ENCODE data around the gene SLCO3A1. TPM values are rescaled to one million over a fixed set of nuclear protein-coding genes. Genes with fewer than 3 reads are reported as not detected.

Gene SLCO3A1
- total RNA-seq, 1 experiment from 2014 or later: 10.1 TPM

- Mint-ChIP-seq H3K4me3 (ENCODE audit: unreplicated experiment) (no peak overlapping the region), H3K27me3 (ENCODE audit: insufficient read depth, unreplicated experiment) (no peaks in the 10 kb centered on the region), H3K27ac (ENCODE audit: low read depth, unreplicated experiment) (no peak overlapping the region), H3K36me3 (ENCODE audit: insufficient read depth, unreplicated experiment) (no peaks in the 10 kb centered on the region), H3K4me1 (ENCODE audit: insufficient read depth, unreplicated experiment) (no peaks in the 10 kb centered on the region), H3K9me3 (ENCODE audit: unreplicated experiment) (no peaks in the 10 kb centered on the region)
- no TSS peak for BruUV-seq (replicated peaks)
- ChIA-PET CTCF (interaction anchor here (0.6 kb wide), 1 partner anchor 917 kb away, joined by 3 read pairs; no protein-coding TSS in a partner anchor), POLR2A (no interaction called here)
- intact Hi-C loops (cut with micrococcal nuclease): no loop called here
- no peak for DNase-seq (ENCODE audit: unreplicated experiment)
- TF ChIP-seq, protein P1, sequence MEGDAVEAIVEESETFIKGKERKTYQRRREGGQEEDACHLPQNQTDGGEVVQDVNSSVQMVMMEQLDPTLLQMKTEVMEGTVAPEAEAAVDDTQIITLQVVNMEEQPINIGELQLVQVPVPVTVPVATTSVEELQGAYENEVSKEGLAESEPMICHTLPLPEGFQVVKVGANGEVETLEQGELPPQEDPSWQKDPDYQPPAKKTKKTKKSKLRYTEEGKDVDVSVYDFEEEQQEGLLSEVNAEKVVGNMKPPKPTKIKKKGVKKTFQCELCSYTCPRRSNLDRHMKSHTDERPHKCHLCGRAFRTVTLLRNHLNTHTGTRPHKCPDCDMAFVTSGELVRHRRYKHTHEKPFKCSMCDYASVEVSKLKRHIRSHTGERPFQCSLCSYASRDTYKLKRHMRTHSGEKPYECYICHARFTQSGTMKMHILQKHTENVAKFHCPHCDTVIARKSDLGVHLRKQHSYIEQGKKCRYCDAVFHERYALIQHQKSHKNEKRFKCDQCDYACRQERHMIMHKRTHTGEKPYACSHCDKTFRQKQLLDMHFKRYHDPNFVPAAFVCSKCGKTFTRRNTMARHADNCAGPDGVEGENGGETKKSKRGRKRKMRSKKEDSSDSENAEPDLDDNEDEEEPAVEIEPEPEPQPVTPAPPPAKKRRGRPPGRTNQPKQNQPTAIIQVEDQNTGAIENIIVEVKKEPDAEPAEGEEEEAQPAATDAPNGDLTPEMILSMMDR (IDR thresholded peaks at IDR 0.05; ENCODE audit: unreplicated experiment): no peak
Measured at GRCh38 chr15:92189166-92189565, 335.7 kb downstream of the SLCO3A1 start.

DNA sequence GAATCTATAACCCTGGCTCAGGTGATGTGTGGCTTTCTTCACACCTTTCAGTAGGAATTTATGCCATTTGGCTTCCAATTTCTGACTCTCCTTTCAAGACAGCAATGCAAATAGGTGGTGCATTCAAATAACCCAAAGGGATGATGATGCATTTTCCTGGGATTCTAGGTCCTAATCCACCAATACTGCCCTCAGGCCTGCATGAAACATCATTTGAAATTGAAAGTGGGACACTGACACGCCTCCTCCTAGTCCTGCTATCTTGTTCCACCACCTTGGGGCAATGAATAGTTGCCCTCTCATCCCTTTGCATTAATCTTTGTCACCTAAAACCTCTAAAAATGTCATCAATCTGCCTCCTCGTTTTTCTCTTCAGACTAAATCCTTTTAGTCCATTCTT, 341.7 kb downstream of the SLCO3A1 start:
- DNase-seq (ENCODE audit: unreplicated experiment): no peak
- no peak overlapping the region for H3K27ac Mint-ChIP-seq (ENCODE audit: low read depth, unreplicated experiment)
- no peaks in the 10 kb centered on the region for H3K36me3 Mint-ChIP-seq (ENCODE audit: insufficient read depth, unreplicated experiment)
- no TSS peak for BruUV-seq (replicated peaks)
- TF ChIP-seq, protein P1 (IDR thresholded peaks at IDR 0.05; ENCODE audit: unreplicated experiment): no peak
- ChIA-PET POLR2A (no interaction called here), CTCF (interaction anchor here (0.8 kb wide), 1 partner anchor 38 kb away, joined by 3 read pairs; no protein-coding TSS in a partner anchor)
- no peaks in the 10 kb centered on the region for H3K4me1 Mint-ChIP-seq (ENCODE audit: insufficient read depth, unreplicated experiment)
- H3K27me3 Mint-ChIP-seq (ENCODE audit: insufficient read depth, unreplicated experiment): no peaks in the 10 kb centered on the region
- no peak overlapping the region for H3K4me3 Mint-ChIP-seq (ENCODE audit: unreplicated experiment)
- intact Hi-C loops (cut with micrococcal nuclease): no loop called here
- no peaks in the 10 kb centered on the region for H3K9me3 Mint-ChIP-seq (ENCODE audit: unreplicated experiment)

DNA sequence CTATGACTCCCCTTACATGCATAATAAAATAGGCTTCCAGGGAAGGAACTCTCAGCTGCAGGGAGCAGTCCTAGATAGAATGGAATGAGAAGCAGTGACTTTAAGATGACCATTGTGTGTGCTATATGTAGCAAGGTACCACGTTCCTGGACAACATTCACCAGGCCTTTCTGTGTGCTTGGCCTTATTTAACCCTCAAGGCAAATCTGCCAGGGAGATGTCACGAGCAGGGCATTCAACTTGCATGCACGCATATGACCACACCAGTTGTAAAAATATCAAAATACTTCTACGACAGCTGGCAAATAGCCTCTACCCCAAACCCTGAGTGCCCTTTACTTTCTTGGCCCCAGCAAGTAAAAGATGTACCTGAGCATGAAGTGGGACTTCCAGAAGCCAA, 342.8 kb downstream of the SLCO3A1 start:
- no peaks in the 10 kb centered on the region for H3K36me3 Mint-ChIP-seq (ENCODE audit: insufficient read depth, unreplicated experiment)
- no peaks in the 10 kb centered on the region for H3K4me1 Mint-ChIP-seq (ENCODE audit: insufficient read depth, unreplicated experiment)
- intact Hi-C loops (cut with micrococcal nuclease): no loop called here
- no peak overlapping the region for H3K27ac Mint-ChIP-seq (ENCODE audit: low read depth, unreplicated experiment)
- H3K9me3 Mint-ChIP-seq (ENCODE audit: unreplicated experiment): no peaks in the 10 kb centered on the region
- BruUV-seq (replicated peaks): no TSS peak
- DNase-seq (ENCODE audit: unreplicated experiment): no peak
- TF ChIP-seq, protein P1 (IDR thresholded peaks at IDR 0.05; ENCODE audit: unreplicated experiment): no peak
- ChIA-PET CTCF (interaction anchor here (0.6 to 0.8 kb wide), 2 partner anchors 37 to 341 kb away, joined by 3 read pairs; no protein-coding TSS in a partner anchor), POLR2A (no interaction called here)
- no peak overlapping the region for H3K4me3 Mint-ChIP-seq (ENCODE audit: unreplicated experiment)
- H3K27me3 Mint-ChIP-seq (ENCODE audit: insufficient read depth, unreplicated experiment): no peaks in the 10 kb centered on the region

DNA sequence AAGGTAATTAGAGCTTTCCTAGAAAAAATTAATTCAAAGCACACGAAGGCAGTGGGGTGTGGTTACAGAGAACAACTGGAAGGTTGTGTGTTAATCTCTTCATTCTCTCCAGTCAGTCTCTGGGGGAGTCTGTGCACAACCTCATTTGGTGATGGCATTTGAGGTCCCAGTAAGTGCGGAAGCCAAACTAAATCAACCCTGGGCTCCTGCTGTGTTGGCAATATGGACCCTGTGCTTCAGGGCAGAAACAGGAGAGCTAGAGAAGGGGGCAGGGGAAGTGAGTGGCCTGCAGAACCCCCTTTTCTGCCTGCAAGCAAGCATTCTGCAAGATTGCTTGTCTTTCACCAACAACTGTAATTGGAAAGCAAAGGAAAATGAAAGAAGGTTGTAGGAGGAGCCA, 344.2 kb downstream of the SLCO3A1 start:
- TF ChIP-seq, protein P1 (IDR thresholded peaks at IDR 0.05; ENCODE audit: unreplicated experiment): no peak
- H3K27me3 Mint-ChIP-seq (ENCODE audit: insufficient read depth, unreplicated experiment): no peaks in the 10 kb centered on the region
- ChIA-PET CTCF (no interaction called here), POLR2A (no interaction called here)
- no peak overlapping the region for H3K27ac Mint-ChIP-seq (ENCODE audit: low read depth, unreplicated experiment)
- no peak for DNase-seq (ENCODE audit: unreplicated experiment)
- no peaks in the 10 kb centered on the region for H3K36me3 Mint-ChIP-seq (ENCODE audit: insufficient read depth, unreplicated experiment)
- intact Hi-C loops (cut with micrococcal nuclease): no loop called here
- H3K4me3 Mint-ChIP-seq (ENCODE audit: unreplicated experiment): no peak overlapping the region
- no TSS peak for BruUV-seq (replicated peaks)
- no peaks in the 10 kb centered on the region for H3K4me1 Mint-ChIP-seq (ENCODE audit: insufficient read depth, unreplicated experiment)
- no peaks in the 10 kb centered on the region for H3K9me3 Mint-ChIP-seq (ENCODE audit: unreplicated experiment)
